Ascending aorta (tissue), 2 donors: Measurements from ENCODE around the gene FAM114A2. TPM values are rescaled to one million over a fixed set of nuclear protein-coding genes. Genes with fewer than 3 reads are reported as not detected.
A peak's percentile ranks its signal among the peaks of the same experiment; 100 is the strongest.
"Not testable (repeated sequence)": the region's sequence is repeated elsewhere in the genome, so short reads cannot be mapped to it uniquely, and the experiment has no call there.

Source experiments
- DNase-seq, 2 donors: peaks; one replicate each; pipeline ENCODE4 v3.0.0-alpha.2; 2019; ENCODE audit warnings: low spot score in 2 of 2
- H3K27ac ChIP-seq, 2 donors: fragments of 200-600 bp; sonication (generic); one replicate each; pipeline ENCODE4 v1.5.1; 2016 to 2017; ENCODE audit warnings: mild to moderate bottlenecking in 1 of 2
- H3K27me3 ChIP-seq: fragments of 200-600 bp; sonication (generic); one replicate; pipeline ENCODE4 v1.5.1; 2017
- H3K36me3 ChIP-seq, 2 donors: fragments of 200-600 bp; sonication (generic); one replicate each; pipeline ENCODE4 v1.5.1; 2016
- H3K4me1 ChIP-seq, 2 donors: fragments of 200-600 bp; sonication (generic); one replicate each; pipeline ENCODE4 v1.5.1; 2016 to 2017; ENCODE audit warnings: mild to moderate bottlenecking in 1 of 2
- H3K4me3 ChIP-seq, 2 donors: fragments of 200-600 bp; sonication (generic); one replicate each; pipeline ENCODE4 v1.5.1; 2016 to 2017; ENCODE audit warnings: mild to moderate bottlenecking in 1 of 2
- H3K9me3 ChIP-seq, 2 donors: fragments of 200-600 bp; sonication (generic); one replicate each; pipeline ENCODE4 v1.5.1; 2016
- CTCF ChIP-seq, 3 experiments: fragments of 200-600 bp in 2 of 3; fragments of 450-650 bp in 1 of 3; sonication (generic) in 2 of 3; IDR thresholded peaks; one replicate each; pipeline ENCODE4 v1.5.1; 2016 to 2019; ENCODE audit warnings: antibody characterized with exemption in 3 of 3, mild to moderate bottlenecking in 1 of 3, moderate library complexity in 1 of 3
- intact Hi-C: fragments of 100-400 bp; cut with DNase I; formaldehyde crosslinking; loops from one replicate; pipeline ENCODE4 v1.15.1; 2023
- total RNA-seq: library from RNA; depleted of rRNA; stranded (reverse); fragments of >200 nt; gene quantifications from one replicate; pipeline ENCODE4 v1.1.0, GENCODE V29; 2016

The FAM114A2 gene
- total RNA-seq, 1 donor from 2014 or later, result 7.2 TPM

- H3K9me3 ChIP-seq, result no peaks in the 10 kb centered on the region
- DNase-seq, result no peak
- peak overlapping the region; percentile 79 to 83 for H3K4me3 ChIP-seq
- H3K27me3 ChIP-seq, result no peaks in the 10 kb centered on the region
- no peaks in the 10 kb centered on the region for H3K36me3 ChIP-seq
- no peak for TF ChIP-seq CTCF (IDR thresholded peaks at IDR 0.05)
- peak overlapping the region; percentile 77 to 78 for H3K27ac ChIP-seq
- intact Hi-C loops, result no loop called here
- H3K4me1 ChIP-seq, result peaks cover 0 to 13% of the 10 kb centered on the region in 2 donors
Observed at GRCh38 chr5:154038261-154038706, 426 bp downstream of the FAM114A2 start.

- Histone ChIP-seq H3K36me3 (no peaks in the 10 kb centered on the region), H3K4me3 (no peak overlapping the region), H3K9me3 (no peaks in the 10 kb centered on the region), H3K4me1 (peaks cover 0 to 5% of the 10 kb centered on the region in 2 donors), H3K27me3 (no peaks in the 10 kb centered on the region), H3K27ac (no peak overlapping the region)
- no peak for TF ChIP-seq CTCF (IDR thresholded peaks at IDR 0.05)
- intact Hi-C loops, result no loop called here
- DNase-seq, result no peak
Observed at GRCh38 chr5:154034944-154035343, 3.8 kb downstream of the FAM114A2 start.

GRCh38 chr5:154031937-154032489 is 6.7 kb downstream of the FAM114A2 start:
- no peak for TF ChIP-seq CTCF (IDR thresholded peaks at IDR 0.05)
- H3K9me3 ChIP-seq, result no peaks in the 10 kb centered on the region
- H3K36me3 ChIP-seq, result peaks cover 8 to 15% of the 10 kb centered on the region in 2 donors
- H3K4me1 ChIP-seq, result no peaks in the 10 kb centered on the region
- H3K4me3 ChIP-seq, result no peak overlapping the region
- H3K27me3 ChIP-seq, result no peaks in the 10 kb centered on the region
- no peak overlapping the region for H3K27ac ChIP-seq
- intact Hi-C loops, result no loop called here
- DNase-seq, result no peak

- intact Hi-C loops, result no loop called here
- Histone ChIP-seq H3K9me3 (no peaks in the 10 kb centered on the region), H3K27ac (no peak overlapping the region), H3K4me1 (no peaks in the 10 kb centered on the region), H3K36me3 (peaks cover 16 to 41% of the 10 kb centered on the region in 2 donors), H3K27me3 (no peaks in the 10 kb centered on the region), H3K4me3 (no peak overlapping the region)
- DNase-seq, result no peak
- no peak for TF ChIP-seq CTCF (IDR thresholded peaks at IDR 0.05)
Observed at GRCh38 chr5:154025951-154026350, 12.8 kb downstream of the FAM114A2 start.

- intact Hi-C loops, result not testable (repeated sequence)
Observed at GRCh38 chr5:154018919-154019318, 19.8 kb downstream of the FAM114A2 start.

GRCh38 chr5:154015071-154015693 is 23.5 kb downstream of the FAM114A2 start:
- no peak overlapping the region for H3K4me3 ChIP-seq
- no peak for DNase-seq
- H3K27ac ChIP-seq, result no peak overlapping the region
- peaks cover 5 to 51% of the 10 kb centered on the region in 2 donors for H3K36me3 ChIP-seq
- peaks cover 0 to 5% of the 10 kb centered on the region in 2 donors for H3K9me3 ChIP-seq
- H3K4me1 ChIP-seq, result no peaks in the 10 kb centered on the region
- intact Hi-C loops, result no loop called here
- no peaks in the 10 kb centered on the region for H3K27me3 ChIP-seq
- TF ChIP-seq CTCF (IDR thresholded peaks at IDR 0.05), result no peak

More at GRCh38 chr5:154018919-154019318, 19.8 kb downstream of the FAM114A2 start:
- peaks cover 5 to 43% of the 10 kb centered on the region in 2 donors for H3K36me3 ChIP-seq
- DNase-seq, H3K27me3 ChIP-seq, H3K4me3 ChIP-seq, H3K27ac ChIP-seq, H3K9me3 ChIP-seq, H3K4me1 ChIP-seq: not testable (repeated sequence)
